ENCODE results near the gene EYA2. TPM values are rescaled to one million over a fixed set of nuclear protein-coding genes. Genes with fewer than 3 reads are reported as not detected.

The EYA2 gene
- total RNA-seq, 1 experiment from 2014 or later, result 0.74 TPM

- no peak overlapping the region for H3K56ac ChIP-seq (ENCODE audit: insufficient read length, low read depth, low read length)
- Mint-ChIP-seq H3K9me3 (no peaks in the 10 kb centered on the region; a peak in 1 of 5 replicates), H3K27ac (peak overlapping the region; percentile 26 to 89 (median 64); a peak in 4 of 7 replicates), H3K27me3 (ENCODE audit: low read depth) (no peaks in the 10 kb centered on the region), H3K4me3 (no peak overlapping the region; a peak in 1 of 5 replicates), H3K36me3 (ENCODE audit: insufficient read depth in 1 of 3, low read depth in 3 of 3) (peaks cover 52 to 66% (median 58%) of the 10 kb centered on the region in 3 experiments), H3K4me1 (peaks cover 4 to 10% of the 10 kb centered on the region in 2 experiments; a peak in 3 of 4 replicates)
- no peak overlapping the region for H3K9ac ChIP-seq (ENCODE audit: extremely low read depth, insufficient read length, low read length)
- no peak for TF ChIP-seq CTCF (conservative IDR thresholded peaks at IDR 0.05)
- no peak for DNase-seq
- H3K4ac ChIP-seq (ENCODE audit: low read depth, low read length), result no peak overlapping the region
- H3K23ac ChIP-seq (ENCODE audit: insufficient read length, low read depth, low read length), result no peak overlapping the region
- no peaks in the 10 kb centered on the region for H4K20me1 ChIP-seq (ENCODE audit: control insufficient read depth, insufficient read depth, insufficient read length)
- no peak overlapping the region for H2BK20ac ChIP-seq (ENCODE audit: low read depth, low read length, poor library complexity, severe bottlenecking)
- H4K8ac ChIP-seq (replicated peaks; ENCODE audit: insufficient read length, low read depth, low read length), result no peak overlapping the region
- no peak overlapping the region for H2AFZ ChIP-seq (ENCODE audit: low read length)
- no peak overlapping the region for H2BK120ac ChIP-seq (ENCODE audit: low read depth, low read length, poor library complexity, severe bottlenecking)
- no peak overlapping the region for H3K27ac ChIP-seq (ENCODE audit: insufficient read length, low read depth, low read length)
- no peak overlapping the region for H3K4me2 ChIP-seq (ENCODE audit: insufficient read depth, insufficient read length, low read length)
- H3K18ac ChIP-seq (ENCODE audit: insufficient read length, low read depth, low read length), result no peak overlapping the region
- H3K79me2 ChIP-seq (ENCODE audit: insufficient read depth, low read length), result peaks cover 4% of the 10 kb centered on the region
- no peak overlapping the region for H2BK5ac ChIP-seq (ENCODE audit: insufficient read length, low read length)
- H3K23me2 ChIP-seq (ENCODE audit: insufficient read length, low read depth, low read length, poor library complexity, severe bottlenecking), result no peaks in the 10 kb centered on the region
- WGBS (ENCODE audit: extremely low coverage, insufficient read length, low lambda C conversion rate), result no CpG with 5 or more reads among the region's 12 CpGs
- no peak overlapping the region for H2AK5ac ChIP-seq (ENCODE audit: insufficient read length, low read length)
- H3K9me3 ChIP-seq (ENCODE audit: control insufficient read depth, low read depth, low read length), result no peaks in the 10 kb centered on the region
- H3K14ac ChIP-seq (ENCODE audit: insufficient read depth, low read length), result no peak overlapping the region
- no peak overlapping the region for H2BK15ac ChIP-seq (ENCODE audit: low read depth, low read length)
- peaks cover 6% of the 10 kb centered on the region for H3K79me1 ChIP-seq (ENCODE audit: insufficient read depth, low read depth, low read length, poor library complexity, severe bottlenecking)
- no peak overlapping the region for H4K91ac ChIP-seq (ENCODE audit: insufficient read length, low read depth, low read length)
- H3K27me3 ChIP-seq (ENCODE audit: insufficient read depth, low read length), result no peaks in the 10 kb centered on the region
- no peak overlapping the region for H2BK12ac ChIP-seq (ENCODE audit: insufficient read length, low read depth, low read length)
- no peaks in the 10 kb centered on the region for H3K4me1 ChIP-seq (ENCODE audit: insufficient read depth, low read length)
- H4K5ac ChIP-seq (ENCODE audit: insufficient read length, low read depth, low read length), result no peak overlapping the region
- no peak overlapping the region for H3T11ph ChIP-seq (ENCODE audit: low read length)
Observed at GRCh38 chr20:47217482-47218446, 323.1 kb downstream of the EYA2 start.
